HG02678 (cell line): ENCODE data around the gene OPHN1.

ENCODE experiments used
- ATAC-seq: cut with Tn5 transposase; IDR thresholded peaks from one replicate; pipeline ENCODE4 v1.9.1; 2021; ENCODE audit warnings: mild to moderate bottlenecking, moderate library complexity; ENCODE audit not compliant: unreplicated experiment

Gene OPHN1

GRCh38 chrX:68183612-68184214, 249.6 kb downstream of the OPHN1 start:
- ATAC-seq: no peak

- no peak for ATAC-seq
These were observed 252.7 kb downstream of the OPHN1 start for GRCh38 chrX:68180579-68180978.

- no peak for ATAC-seq
These were observed 253.9 kb downstream of the OPHN1 start for GRCh38 chrX:68179355-68179754.

GRCh38 chrX:68177542-68177941, 255.8 kb downstream of the OPHN1 start:
- ATAC-seq: no peak

DNA sequence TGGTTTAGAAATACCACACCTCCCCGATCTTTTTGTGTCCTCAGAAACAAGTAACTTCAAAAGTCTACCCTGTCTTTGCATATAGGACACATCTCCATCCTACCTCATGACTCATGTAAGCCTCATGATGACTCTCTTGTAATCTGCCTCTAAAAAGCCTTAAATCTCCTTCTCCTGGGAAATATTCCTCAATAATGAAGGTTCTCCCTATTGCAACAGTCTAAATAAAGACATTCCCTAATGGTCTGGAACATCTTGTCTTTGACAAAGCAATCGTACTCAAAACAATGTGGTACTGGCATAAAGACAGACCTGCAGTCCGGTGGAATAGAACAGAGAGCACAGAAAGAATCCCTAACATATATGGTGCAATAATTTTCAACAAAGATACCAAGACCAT, 257.7 kb downstream of the OPHN1 start:
- ATAC-seq: no peak

- no peak for ATAC-seq
These were observed 269.9 kb downstream of the OPHN1 start for GRCh38 chrX:68163441-68163840.

DNA sequence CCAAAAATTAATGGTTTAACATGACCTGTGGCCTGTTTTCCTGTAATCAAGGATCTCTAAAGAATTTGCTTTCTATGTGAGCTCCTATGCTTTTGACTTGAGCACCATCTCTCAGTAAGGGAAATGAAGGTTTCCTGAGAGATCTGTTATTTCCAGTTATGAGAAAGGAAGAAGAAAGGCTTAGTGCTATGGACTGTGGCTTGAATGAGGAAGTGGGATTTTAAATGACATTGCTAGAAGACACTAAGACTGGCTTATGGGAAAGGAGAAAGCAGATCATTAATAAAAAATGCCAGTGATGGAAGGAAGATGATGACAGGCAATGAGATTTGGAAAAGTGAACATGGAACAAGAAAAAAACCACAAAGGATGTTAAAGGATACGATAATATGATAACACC, 285.4 kb downstream of the OPHN1 start:
- ATAC-seq: no peak

DNA sequence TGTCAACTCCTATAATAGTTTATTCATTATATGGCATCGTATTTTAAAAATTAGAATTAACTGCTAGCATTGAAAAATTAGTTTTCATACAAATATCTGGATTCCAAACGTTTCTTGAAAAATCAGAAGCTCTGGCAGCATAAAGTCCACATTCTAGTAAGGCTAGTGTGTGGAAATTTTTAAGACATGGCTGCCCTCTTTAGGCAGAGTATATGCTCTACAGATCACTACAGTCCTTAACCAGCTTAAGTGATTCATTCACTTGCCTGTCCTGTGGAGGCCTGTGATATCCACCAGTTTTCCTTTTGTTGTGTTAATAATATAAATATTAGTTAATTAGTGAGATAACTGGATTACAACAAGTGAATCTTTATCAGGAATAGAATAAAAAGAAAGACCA, 287.2 kb downstream of the OPHN1 start:
- no peak for ATAC-seq

GRCh38 chrX:68139791-68140190, 293.5 kb downstream of the OPHN1 start:
- no peak for ATAC-seq

- ATAC-seq: no peak
These were observed 300.1 kb downstream of the OPHN1 start for GRCh38 chrX:68133181-68133580.

DNA sequence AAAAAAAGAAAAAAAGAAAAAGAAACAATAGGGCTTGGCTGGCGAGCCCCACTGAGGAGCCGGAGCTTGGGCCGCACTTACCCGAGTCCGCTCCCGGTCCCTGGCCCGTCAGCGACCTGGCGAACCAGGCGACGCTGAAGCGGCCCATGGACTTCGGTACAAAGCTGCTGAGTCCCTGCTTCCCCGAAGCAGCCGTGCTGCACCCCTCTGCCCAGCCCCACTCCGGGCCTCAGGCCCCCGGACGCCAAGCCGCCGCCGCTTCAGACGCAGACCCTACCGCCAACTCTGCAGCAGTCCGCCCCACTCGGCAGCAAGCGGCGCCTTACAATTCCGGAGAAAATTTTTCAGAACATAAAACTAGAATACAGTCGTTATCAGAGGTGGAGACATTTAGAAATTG, 300.5 kb downstream of the OPHN1 start:
- no peak for ATAC-seq

DNA sequence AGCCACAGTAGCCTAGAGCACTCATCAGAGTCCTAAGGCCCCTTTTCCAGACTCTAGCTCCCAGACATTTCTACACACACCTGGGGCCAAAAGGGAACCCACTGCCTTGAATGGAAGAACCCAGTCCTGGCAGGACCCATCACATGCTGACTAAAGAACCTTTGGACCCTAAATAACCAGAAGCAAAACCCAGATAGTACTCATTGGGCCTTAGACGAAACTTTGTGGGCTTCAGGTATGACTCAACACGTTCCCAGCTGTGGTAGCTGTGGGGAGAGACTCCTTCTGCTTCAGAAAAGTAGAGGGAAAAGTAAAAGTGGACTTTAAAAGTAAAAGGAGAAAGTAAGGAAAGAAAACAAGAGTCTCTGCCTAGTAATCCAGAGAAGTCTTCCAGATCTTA, 311.5 kb downstream of the OPHN1 start:
- no peak for ATAC-seq

DNA sequence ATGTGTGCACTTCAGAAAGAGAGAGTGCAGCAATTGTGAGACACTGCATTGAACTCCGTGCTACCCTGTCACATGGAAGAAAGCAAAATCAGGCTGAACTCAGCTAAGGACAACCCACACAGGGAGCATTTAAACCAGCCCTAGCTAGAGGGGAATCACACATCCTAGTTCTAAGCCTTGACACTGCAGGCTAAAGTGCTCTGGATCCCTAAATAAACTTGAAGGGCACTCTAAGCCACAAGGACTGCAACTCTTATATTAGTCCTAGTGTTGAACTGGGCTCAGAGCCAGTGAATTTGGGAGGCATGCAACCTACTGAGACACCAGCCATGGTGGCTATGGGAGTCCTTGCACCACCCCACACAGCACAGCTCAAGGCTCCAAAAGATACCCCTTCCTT, 311.9 kb downstream of the OPHN1 start:
- ATAC-seq: no peak

- no peak for ATAC-seq
These were observed 317.9 kb downstream of the OPHN1 start for GRCh38 chrX:68115371-68115770.

DNA sequence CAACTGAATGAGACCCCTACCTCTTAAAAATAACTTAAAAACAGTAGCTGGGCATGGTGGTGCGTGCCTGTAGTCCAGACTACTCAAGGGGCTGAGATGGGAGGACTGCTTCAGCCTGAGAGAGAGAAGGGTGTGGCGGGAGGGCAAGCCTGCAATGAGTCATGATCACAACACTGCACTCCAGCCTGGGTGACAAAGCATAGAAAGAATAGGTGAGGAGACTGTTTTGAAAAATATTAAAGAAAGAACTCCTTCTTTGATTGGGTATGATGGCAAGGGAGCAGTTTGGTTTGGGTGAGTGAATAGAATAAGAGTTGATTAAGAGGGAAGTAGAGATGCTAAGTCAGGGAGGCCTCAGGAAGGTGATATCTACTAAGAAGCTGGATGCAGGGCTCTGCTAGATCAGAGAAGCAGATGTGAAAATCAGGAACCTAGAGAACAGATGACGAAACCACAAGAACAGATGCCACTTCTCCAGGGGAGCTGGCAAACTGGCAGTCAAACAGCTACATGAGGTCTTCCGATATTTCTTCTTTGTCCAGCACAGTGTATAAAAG, 318.6 kb downstream of the OPHN1 start:
- no peak for ATAC-seq

- no peak for ATAC-seq
These were observed 319.3 kb downstream of the OPHN1 start for GRCh38 chrX:68113837-68114572.

GRCh38 chrX:68112321-68112720, 321.0 kb downstream of the OPHN1 start:
- ATAC-seq: no peak

DNA sequence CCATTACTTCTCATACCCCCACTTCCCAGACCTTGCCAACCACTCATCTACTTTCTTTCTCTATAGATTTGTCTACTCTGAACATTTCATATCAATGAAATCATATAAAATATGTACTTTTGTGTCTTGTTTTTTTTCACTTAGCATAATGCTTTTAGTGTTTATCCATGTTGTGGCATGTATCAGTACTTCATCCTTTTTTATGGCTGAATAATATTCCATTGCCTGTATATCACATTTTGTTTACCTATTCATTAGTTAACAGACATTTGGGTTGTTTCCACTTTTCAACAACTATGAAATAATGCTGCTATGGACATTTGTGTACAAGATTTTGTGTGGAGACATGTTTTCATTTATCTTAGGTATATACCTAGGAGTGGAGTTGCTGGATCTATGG, 324.1 kb downstream of the OPHN1 start:
- ATAC-seq: no peak

DNA sequence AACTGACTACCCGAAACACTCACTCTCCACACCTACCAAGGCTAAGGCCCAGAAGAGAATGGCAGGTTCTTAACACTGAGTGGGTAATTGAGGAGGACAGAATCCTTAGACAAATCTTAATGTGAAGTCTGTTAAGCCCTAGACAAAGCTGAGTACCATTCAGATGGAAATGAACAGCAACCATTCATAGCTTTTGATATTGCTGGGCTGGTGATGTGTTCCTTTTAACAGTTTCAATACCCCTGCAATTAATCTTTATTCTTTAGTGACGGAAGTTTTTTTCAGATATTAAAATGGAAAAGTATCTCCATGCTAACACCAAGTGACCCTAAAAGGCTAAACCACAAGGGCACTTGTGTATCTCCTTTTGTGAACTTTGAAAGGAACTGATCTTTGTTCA, 334.9 kb downstream of the OPHN1 start:
- ATAC-seq: no peak

DNA sequence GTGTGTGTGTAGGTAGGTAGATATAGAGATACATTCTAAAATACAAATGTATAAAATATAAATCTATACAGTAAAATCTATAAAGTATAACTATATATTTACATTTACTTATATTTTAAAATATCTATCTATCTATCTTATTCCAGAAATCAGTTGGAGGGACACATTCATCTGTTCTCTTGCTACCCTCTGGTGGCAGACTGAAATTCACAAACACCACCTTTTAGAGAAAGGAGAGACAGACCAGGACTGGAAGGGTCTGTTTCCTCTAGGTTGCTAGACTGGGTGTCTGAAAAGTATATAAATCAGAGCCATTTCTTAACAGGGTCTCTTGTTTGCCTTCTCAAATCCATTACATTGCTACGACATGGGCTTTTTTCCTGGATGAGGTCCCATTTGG, 343.0 kb downstream of the OPHN1 start:
- no peak for ATAC-seq

GRCh38 chrX:68087526-68087925, 345.8 kb downstream of the OPHN1 start:
- ATAC-seq: no peak

DNA sequence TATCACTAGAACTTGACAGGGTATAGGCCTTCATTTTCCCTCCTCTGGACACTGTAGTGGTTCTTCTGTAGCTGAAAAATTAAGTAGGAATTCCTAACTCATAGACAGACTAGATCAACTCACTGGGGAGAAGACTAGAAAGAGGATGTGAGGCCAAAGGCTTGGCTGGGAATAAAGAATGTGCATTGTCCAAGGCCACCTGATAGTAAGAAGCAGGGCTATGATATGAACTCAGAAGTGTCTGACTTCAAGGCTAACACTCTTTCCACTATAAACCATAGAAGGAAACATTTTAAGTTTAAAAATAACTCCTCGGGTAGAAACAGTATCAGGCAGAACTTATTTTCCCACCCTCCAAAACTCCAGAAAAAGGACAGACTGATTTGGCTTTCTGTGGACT, 346.6 kb downstream of the OPHN1 start:
- no peak for ATAC-seq

DNA sequence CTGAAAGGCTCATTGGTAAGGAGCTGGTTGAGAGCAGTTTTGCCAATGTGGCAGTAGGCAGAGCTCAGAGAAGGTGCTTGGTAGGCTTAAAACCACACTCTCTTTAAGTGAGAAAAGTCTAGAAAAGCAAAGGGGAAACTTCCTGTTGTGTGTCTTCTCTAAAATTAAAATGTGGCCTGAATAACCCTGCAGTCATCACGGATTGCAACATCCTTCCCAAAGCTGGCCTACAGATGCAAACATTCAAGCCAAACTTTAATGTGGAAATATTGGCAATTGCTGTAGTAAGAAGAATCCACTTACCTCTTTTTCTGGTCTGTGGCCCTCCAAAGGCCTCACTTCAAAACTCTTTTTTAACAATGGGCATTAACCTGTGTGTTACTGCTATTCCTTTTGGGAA, 348.5 kb downstream of the OPHN1 start:
- no peak for ATAC-seq
